ENCODE results near the gene SRMS. TPM values are rescaled to one million over a fixed set of nuclear protein-coding genes. Genes with fewer than 3 reads are reported as not detected.
A peak's percentile ranks its signal among the peaks of the same experiment; 100 is the strongest.

SRMS gene
- total RNA-seq, 6 donors from 2014 or later, result not detected

DNA sequence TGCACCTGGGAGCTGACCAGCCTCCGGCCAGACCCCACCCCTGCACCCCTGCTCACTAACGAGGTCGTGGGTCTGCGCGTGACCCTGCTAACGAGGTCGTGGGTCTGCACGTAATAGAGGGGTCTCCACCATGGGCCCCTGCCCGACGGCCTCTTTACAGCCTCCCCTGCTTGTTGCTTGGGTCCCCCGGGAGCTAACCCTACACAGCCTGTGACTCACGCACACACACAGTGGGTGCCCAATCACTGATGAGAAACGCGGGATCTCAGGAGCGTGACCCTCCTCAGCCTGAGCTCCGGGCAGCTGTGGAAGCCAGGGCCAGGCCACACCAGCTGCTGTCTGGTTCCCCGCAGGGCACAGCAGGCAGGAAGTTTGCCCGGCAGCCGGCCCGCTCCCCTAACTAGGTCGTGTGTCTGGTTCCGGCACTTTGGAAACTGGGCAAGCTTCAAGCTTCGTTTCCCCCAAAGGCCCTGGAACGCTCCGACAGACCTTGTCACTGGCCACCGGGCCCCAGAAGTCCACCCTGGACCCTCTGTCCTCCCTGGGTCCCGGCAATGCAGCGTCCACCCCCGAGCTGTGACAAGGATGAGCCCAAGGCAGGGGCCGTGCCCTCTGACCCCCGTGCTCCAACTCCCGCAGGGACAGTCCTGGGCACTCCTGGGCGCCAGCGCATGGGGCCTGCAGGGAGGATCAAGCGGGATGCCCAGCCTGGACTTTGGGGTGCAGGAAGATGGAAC, 11.1 kb downstream of the SRMS start:
- Histone ChIP-seq H3K36me3 (no peaks in the 10 kb centered on the region), H3K9me3 (no peaks in the 10 kb centered on the region), H3K4me3 (peak overlapping the region in 3 of 4 donors; percentile 42 to 54 (median 50)), H3K27me3 (no peaks in the 10 kb centered on the region), H3K4me1 (peaks cover 22 to 46% (median 27%) of the 10 kb centered on the region in 4 donors), H3K27ac (peak overlapping the region; percentile 78 to 88 (median 86))
- no peak for ATAC-seq (ENCODE audit: low FRiP score in 2 of 2)
- TF ChIP-seq POLR2AphosphoS5 (IDR thresholded peaks at IDR 0.05), result no peak
- TF ChIP-seq EP300 (IDR thresholded peaks at IDR 0.05), result no peak
- TF ChIP-seq, protein P1, sequence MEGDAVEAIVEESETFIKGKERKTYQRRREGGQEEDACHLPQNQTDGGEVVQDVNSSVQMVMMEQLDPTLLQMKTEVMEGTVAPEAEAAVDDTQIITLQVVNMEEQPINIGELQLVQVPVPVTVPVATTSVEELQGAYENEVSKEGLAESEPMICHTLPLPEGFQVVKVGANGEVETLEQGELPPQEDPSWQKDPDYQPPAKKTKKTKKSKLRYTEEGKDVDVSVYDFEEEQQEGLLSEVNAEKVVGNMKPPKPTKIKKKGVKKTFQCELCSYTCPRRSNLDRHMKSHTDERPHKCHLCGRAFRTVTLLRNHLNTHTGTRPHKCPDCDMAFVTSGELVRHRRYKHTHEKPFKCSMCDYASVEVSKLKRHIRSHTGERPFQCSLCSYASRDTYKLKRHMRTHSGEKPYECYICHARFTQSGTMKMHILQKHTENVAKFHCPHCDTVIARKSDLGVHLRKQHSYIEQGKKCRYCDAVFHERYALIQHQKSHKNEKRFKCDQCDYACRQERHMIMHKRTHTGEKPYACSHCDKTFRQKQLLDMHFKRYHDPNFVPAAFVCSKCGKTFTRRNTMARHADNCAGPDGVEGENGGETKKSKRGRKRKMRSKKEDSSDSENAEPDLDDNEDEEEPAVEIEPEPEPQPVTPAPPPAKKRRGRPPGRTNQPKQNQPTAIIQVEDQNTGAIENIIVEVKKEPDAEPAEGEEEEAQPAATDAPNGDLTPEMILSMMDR (IDR thresholded peaks at IDR 0.05), result no peak
- TF ChIP-seq POLR2A (IDR thresholded peaks at IDR 0.05), result no peak
- WGBS, 2 donors, result 66 to 69% methylated on average over 15 to 32 of the region's 35 CpGs
- DNase-seq, result peak in 1 of 2 donors; percentile 86

DNA sequence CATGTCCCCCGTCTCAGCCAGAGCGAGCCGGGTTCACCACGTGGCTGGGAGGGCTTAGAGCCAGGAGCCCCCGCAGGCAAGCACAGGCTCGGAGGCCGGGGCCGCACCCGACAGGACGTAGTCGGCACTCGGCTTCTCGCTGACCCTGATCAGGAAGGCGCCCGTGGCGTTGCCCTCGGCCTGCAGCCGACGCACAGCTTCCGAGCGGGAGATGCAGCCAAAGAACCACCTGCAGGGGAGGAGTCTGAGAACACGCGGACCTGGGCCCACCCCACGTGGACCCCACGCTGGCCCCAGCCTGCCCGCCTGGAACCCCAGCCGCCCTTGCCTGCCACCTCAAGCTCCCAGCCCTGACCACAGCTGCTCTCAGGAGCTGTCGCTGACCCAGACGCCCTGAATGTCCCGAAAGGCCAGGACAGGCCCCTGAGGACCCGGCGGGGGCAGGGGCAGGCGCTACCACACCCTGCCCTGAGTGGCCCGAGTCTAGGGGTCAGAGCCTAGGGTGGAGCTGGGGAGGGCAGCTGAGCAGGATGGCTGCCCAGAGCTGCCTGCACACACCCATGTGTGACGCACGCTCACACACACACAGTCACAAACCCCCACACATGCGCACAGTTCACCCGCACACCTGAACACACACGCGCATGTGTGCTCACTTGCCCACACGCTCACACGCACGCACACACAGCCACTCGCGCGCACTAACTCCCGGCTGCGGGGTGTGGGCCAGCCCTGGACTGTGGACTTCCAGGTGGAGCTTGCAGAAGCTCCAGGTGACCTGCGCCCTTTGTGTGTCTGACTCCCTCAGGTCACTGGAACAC, 12.5 kb downstream of the SRMS start:
- no peaks in the 10 kb centered on the region for H3K9me3 ChIP-seq
- no peaks in the 10 kb centered on the region for H3K36me3 ChIP-seq
- no peak for ATAC-seq (ENCODE audit: low FRiP score in 2 of 2)
- TF ChIP-seq POLR2A (IDR thresholded peaks at IDR 0.05) (no peak), EP300 (IDR thresholded peaks at IDR 0.05) (no peak), POLR2AphosphoS5 (IDR thresholded peaks at IDR 0.05) (no peak)
- no peak overlapping the region for H3K4me3 ChIP-seq
- no peak overlapping the region for H3K27ac ChIP-seq
- DNase-seq, result peak in 1 of 2 donors; percentile 85
- H3K27me3 ChIP-seq, result no peaks in the 10 kb centered on the region
- peaks cover 22 to 46% (median 27%) of the 10 kb centered on the region in 4 donors for H3K4me1 ChIP-seq
- 74 to 81% methylated on average over 17 to 39 of the region's 49 CpGs for WGBS, 2 donors

DNA sequence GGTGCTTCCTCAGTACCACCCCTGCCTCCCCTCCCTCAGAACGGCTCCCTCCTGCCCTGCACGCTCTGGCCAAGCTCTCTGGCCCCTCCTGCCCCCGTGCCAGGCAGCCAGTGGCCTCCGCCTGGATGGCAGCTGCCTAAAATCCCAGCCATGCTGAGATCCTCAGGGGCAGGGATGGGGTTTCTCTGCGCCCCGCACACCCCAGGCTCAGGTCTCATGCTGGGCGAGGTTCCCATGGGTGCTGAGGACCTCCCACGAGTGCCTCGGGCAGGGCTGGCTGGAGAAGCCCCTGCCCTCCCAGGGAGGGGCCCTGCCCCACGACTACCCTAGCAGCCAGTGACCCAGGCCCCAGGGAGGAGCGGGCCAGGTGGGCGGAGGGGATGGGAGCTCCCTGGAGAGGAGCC, 13.1 kb downstream of the SRMS start:
- H3K4me1 ChIP-seq, result peaks cover 22 to 46% (median 27%) of the 10 kb centered on the region in 4 donors
- no peaks in the 10 kb centered on the region for H3K27me3 ChIP-seq
- DNase-seq (no peak), ATAC-seq (ENCODE audit: low FRiP score in 2 of 2) (no peak)
- H3K27ac ChIP-seq, result peak overlapping the region in 1 of 4 donors; percentile 4
- TF ChIP-seq, protein P1 (IDR thresholded peaks at IDR 0.05), result no peak
- TF ChIP-seq POLR2A (IDR thresholded peaks at IDR 0.05), result no peak
- no peaks in the 10 kb centered on the region for H3K9me3 ChIP-seq
- WGBS, 2 donors, result 50 to 71% methylated on average over 2 to 12 of the region's 12 CpGs
- no peaks in the 10 kb centered on the region for H3K36me3 ChIP-seq
- no peak overlapping the region for H3K4me3 ChIP-seq

DNA sequence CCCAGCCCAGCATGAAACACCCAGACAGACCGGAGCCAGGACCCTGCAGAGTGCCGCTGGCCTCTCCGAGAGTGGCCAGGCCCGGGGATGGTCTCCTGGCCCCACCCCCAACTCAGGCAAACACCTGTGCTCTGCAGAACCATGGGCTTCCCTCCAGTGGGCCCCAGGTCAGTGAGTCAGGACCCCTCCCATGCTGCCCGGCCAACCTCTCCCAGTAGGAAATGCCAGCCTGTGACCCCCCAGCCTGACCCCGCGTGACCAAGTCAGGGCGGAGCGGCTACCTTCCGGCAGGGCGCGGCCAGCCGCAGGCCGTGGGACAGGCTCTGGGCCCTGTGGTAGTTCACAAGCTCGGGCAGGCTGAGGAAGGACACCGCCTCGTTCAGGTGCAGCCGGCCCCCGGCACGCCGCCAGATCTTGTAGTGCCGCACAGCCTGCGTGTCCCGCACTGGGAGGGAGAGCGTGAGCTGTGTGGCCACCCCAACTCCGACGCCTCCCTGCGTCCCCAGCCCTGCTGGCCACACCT, 13.6 kb downstream of the SRMS start:
- TF ChIP-seq, protein P1 (IDR thresholded peaks at IDR 0.05), result no peak
- TF ChIP-seq EP300 (IDR thresholded peaks at IDR 0.05), result no peak
- peak in 1 of 4 donors; percentile 37 for TF ChIP-seq POLR2A (IDR thresholded peaks at IDR 0.05)
- TF ChIP-seq POLR2AphosphoS5 (IDR thresholded peaks at IDR 0.05), result no peak
- ATAC-seq (ENCODE audit: low FRiP score in 2 of 2) (no peak), DNase-seq (peak; percentile 52 to 93)
- no peaks in the 10 kb centered on the region for H3K27me3 ChIP-seq
- peak overlapping the region in 1 of 4 donors; percentile 4 for H3K27ac ChIP-seq
- no peak overlapping the region for H3K4me3 ChIP-seq
- H3K9me3 ChIP-seq, result no peaks in the 10 kb centered on the region
- no peaks in the 10 kb centered on the region for H3K36me3 ChIP-seq
- H3K4me1 ChIP-seq, result peaks cover 20 to 43% (median 27%) of the 10 kb centered on the region in 4 donors
- whole genome bisulfite sequencing, 2 donors, result 59 to 72% methylated on average over 8 to 17 of the region's 28 CpGs

DNA sequence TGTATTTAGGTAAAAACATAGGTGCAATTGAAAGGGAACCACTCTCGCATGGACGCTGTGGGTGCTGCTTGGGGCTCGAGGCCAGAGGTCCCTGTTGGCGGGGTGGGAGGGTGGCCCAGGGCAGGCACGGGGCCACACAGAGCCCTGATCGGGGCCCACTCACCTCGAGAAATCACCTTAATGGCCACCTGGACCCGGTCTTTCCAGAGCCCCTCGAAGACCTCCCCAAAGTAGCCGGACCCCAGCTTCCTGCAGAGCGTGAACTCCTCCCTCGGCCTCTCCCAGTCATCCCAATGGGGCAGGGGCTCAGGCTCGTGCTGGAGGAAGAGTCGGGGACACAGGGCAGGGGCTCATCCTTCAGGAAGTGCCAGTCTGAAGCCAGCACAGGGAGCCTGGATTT, 14.2 kb downstream of the SRMS start:
- ATAC-seq (ENCODE audit: low FRiP score in 2 of 2) (no peak), DNase-seq (peak in 1 of 2 donors; percentile 66)
- Histone ChIP-seq H3K4me3 (no peak overlapping the region), H3K9me3 (no peaks in the 10 kb centered on the region), H3K4me1 (peaks cover 19 to 38% (median 23%) of the 10 kb centered on the region in 4 donors), H3K36me3 (no peaks in the 10 kb centered on the region), H3K27me3 (no peaks in the 10 kb centered on the region), H3K27ac (no peak overlapping the region)
- 80 to 91% methylated on average over 5 to 14 of the region's 14 CpGs for WGBS, 2 donors
- TF ChIP-seq POLR2A (IDR thresholded peaks at IDR 0.05), result no peak
- no peak for TF ChIP-seq EP300 (IDR thresholded peaks at IDR 0.05)
- TF ChIP-seq, protein P1 (IDR thresholded peaks at IDR 0.05), result no peak
- no peak for TF ChIP-seq POLR2AphosphoS5 (IDR thresholded peaks at IDR 0.05)
